Peyer's patch (tissue), 4 donors: ENCODE data around the gene MACROD2.

Experiments
- CTCF ChIP-seq, 6 experiments: fragments of 450-650 bp in 4 of 6; fragments of 200-600 bp in 2 of 6; sonication (generic) in 1 of 6; IDR thresholded peaks; one replicate each; pipeline ENCODE4 v1.5.1; 2017 to 2019; ENCODE audit warnings: antibody characterized with exemption in 6 of 6, mild to moderate bottlenecking in 3 of 6, moderate library complexity in 1 of 6
- POLR2A ChIP-seq, 2 donors: fragments of 450-650 bp; IDR thresholded peaks; one replicate each; pipeline ENCODE4 v1.5.1; 2017; ENCODE audit warnings: antibody characterized with exemption in 2 of 2, mild to moderate bottlenecking in 2 of 2, moderate library complexity in 2 of 2

GRCh38 chr20:15345287-15345686 lies 1350.0 kb downstream of the MACROD2 start:
- TF ChIP-seq CTCF (IDR thresholded peaks at IDR 0.05) (no peak), POLR2A (IDR thresholded peaks at IDR 0.05) (no peak)
